ENCODE data around the gene PLA2G4A.

Gene PLA2G4A

DNA sequence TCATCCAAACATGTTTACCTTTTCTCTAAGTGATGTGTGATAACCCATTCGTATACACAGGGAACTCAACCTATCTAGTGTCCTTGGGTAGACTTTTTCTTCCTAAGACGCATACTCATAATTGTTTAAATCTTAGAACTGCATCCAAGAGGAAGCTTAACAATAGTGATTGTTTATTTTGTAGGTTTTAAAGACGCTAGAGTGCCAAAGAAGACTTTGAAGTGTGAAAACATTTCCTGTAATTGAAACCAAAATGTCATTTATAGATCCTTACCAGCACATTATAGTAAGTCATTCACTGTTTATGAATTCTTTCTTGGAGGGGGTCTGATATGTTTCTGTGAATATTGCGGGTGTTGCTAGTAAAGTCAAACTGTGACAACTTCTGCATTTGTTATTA is 25.4 kb downstream of the PLA2G4A start:
- Mint-ChIP-seq H3K36me3 (ENCODE audit: low read depth) (no peaks in the 10 kb centered on the region), H3K9me3 (no peaks in the 10 kb centered on the region), H3K4me3 (no peak overlapping the region), H3K4me1 (no peaks in the 10 kb centered on the region), H3K27ac (no peak overlapping the region), H3K27me3 (ENCODE audit: low read depth) (no peaks in the 10 kb centered on the region)
- TF ChIP-seq, protein P1, sequence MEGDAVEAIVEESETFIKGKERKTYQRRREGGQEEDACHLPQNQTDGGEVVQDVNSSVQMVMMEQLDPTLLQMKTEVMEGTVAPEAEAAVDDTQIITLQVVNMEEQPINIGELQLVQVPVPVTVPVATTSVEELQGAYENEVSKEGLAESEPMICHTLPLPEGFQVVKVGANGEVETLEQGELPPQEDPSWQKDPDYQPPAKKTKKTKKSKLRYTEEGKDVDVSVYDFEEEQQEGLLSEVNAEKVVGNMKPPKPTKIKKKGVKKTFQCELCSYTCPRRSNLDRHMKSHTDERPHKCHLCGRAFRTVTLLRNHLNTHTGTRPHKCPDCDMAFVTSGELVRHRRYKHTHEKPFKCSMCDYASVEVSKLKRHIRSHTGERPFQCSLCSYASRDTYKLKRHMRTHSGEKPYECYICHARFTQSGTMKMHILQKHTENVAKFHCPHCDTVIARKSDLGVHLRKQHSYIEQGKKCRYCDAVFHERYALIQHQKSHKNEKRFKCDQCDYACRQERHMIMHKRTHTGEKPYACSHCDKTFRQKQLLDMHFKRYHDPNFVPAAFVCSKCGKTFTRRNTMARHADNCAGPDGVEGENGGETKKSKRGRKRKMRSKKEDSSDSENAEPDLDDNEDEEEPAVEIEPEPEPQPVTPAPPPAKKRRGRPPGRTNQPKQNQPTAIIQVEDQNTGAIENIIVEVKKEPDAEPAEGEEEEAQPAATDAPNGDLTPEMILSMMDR (IDR thresholded peaks at IDR 0.05; ENCODE audit: unreplicated experiment in 3 of 3), result no peak

DNA sequence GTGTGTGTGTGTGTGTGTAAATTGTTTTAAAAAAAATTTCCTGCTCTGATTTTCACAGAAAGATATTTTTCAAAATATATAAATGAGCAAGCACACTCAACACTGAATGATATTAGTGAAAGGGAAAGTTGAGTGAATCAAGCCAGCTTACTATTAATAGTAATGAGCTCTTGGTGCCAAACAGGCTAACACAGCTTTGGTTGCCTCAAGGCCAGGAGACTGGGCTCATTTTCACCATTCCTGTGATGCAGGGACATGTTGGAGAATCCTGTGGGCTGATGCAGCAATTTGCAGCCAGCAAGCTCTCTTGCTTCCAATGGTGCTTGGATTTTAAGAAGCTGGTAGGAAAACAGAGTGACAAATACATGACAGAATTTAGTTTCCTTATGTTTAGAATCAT is 30.2 kb downstream of the PLA2G4A start:
- TF ChIP-seq, protein P1 (IDR thresholded peaks at IDR 0.05; ENCODE audit: unreplicated experiment in 3 of 3), result no peak
- Mint-ChIP-seq H3K4me1 (no peaks in the 10 kb centered on the region), H3K4me3 (no peak overlapping the region), H3K27ac (no peak overlapping the region), H3K27me3 (ENCODE audit: low read depth) (no peaks in the 10 kb centered on the region), H3K36me3 (ENCODE audit: low read depth) (no peaks in the 10 kb centered on the region), H3K9me3 (no peaks in the 10 kb centered on the region)

DNA sequence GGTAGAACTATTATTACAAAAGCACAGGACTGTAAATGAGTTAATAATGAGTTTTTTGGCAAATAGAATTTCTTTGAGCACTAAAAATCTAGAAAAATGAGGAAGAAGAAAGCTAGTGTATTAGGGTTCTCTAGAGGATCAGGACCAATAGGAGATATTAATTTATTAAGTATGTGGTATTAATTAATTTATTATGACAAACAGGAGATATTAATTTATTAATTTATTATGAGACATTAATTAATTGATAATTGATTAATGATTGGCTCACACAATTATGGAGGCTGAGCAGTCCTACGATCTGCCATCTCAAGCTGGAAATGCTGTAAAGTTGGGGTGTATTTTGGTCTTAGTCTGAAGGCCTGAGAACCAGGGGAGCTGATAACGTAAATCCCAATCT is 31.2 kb downstream of the PLA2G4A start:
- Mint-ChIP-seq H3K4me1 (no peaks in the 10 kb centered on the region), H3K9me3 (no peaks in the 10 kb centered on the region), H3K27ac (no peak overlapping the region)

DNA sequence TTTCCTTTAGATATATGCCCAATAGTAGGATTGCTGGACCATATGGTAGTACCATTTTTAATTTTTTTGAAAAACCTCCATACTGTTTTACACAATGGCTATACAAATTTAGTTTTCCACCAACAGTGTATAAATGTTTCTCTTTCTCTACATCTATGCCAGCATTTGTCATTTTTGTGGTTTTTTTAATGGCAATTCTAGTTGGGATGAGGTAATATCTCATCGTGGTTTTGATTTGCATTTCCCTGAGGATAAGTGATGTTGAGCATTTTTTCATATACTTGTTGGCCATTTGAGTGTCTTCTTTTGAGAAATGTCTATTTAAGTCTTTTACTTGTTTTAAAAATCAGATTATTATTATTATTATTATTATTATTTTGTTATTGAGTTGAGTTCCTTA is 35.5 kb downstream of the PLA2G4A start:
- TF ChIP-seq, protein P1 (IDR thresholded peaks at IDR 0.05; ENCODE audit: unreplicated experiment in 3 of 3), result no peak
- H3K4me1 Mint-ChIP-seq, result no peaks in the 10 kb centered on the region
- no peaks in the 10 kb centered on the region for H3K27me3 Mint-ChIP-seq (ENCODE audit: low read depth)
- H3K27ac Mint-ChIP-seq, result no peak overlapping the region
- H3K9me3 Mint-ChIP-seq, result no peaks in the 10 kb centered on the region
- H3K36me3 Mint-ChIP-seq (ENCODE audit: low read depth), result no peaks in the 10 kb centered on the region
- no peak overlapping the region for H3K4me3 Mint-ChIP-seq

More for the DNA sequence above, 31.2 kb downstream of the PLA2G4A start:
- Mint-ChIP-seq H3K36me3 (ENCODE audit: low read depth) (no peaks in the 10 kb centered on the region), H3K4me3 (no peak overlapping the region), H3K27me3 (ENCODE audit: low read depth) (no peaks in the 10 kb centered on the region)
- TF ChIP-seq, protein P1 (IDR thresholded peaks at IDR 0.05; ENCODE audit: unreplicated experiment in 3 of 3), result no peak

DNA sequence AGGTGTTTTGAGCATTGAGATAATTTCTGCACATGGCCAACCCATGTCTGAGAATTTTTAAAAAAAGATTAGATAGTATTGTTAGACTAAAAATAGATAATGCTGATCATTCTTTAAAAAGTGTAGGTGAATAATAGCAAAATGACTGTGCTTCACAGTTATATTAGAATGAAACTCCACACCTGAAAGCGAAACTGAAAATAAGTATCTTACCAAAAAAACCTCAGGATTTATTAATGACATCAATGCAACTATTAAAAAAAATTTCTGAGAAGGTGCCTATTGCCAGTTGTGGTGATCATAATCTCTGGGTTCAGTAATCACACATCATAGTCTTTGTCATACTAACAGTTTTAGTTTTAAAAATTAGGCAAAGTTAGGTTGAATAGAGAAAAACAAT is 36.5 kb downstream of the PLA2G4A start:
- Mint-ChIP-seq H3K4me3 (no peak overlapping the region), H3K9me3 (no peaks in the 10 kb centered on the region), H3K27ac (no peak overlapping the region), H3K27me3 (ENCODE audit: low read depth) (no peaks in the 10 kb centered on the region), H3K4me1 (no peaks in the 10 kb centered on the region), H3K36me3 (ENCODE audit: low read depth) (no peaks in the 10 kb centered on the region)
- TF ChIP-seq, protein P1 (IDR thresholded peaks at IDR 0.05; ENCODE audit: unreplicated experiment in 3 of 3), result no peak

DNA sequence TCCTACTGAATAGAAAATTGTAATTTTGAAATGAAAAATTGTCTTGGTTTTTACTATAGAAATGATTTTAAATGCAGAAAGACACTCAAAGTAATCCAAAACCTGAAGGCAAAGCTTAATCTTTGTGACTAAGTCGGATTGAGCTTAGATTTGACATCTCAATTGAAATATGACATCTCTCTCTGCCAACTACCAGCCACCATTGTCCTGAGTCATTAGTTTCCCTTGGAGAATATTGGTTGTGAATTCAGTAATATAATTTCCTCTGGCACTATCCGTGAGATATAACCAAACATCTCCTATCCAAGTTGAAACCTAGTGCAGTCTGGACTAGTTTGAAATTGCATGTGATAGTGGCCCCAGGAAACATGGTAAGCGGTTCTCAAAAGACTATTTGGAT is 37.1 kb downstream of the PLA2G4A start:
- no peak overlapping the region for H3K4me3 Mint-ChIP-seq
- TF ChIP-seq, protein P1 (IDR thresholded peaks at IDR 0.05; ENCODE audit: unreplicated experiment in 3 of 3), result no peak
- H3K9me3 Mint-ChIP-seq, result no peaks in the 10 kb centered on the region
- no peaks in the 10 kb centered on the region for H3K27me3 Mint-ChIP-seq (ENCODE audit: low read depth)
- no peaks in the 10 kb centered on the region for H3K4me1 Mint-ChIP-seq
- no peaks in the 10 kb centered on the region for H3K36me3 Mint-ChIP-seq (ENCODE audit: low read depth)
- H3K27ac Mint-ChIP-seq, result no peak overlapping the region
